ENCODE data around the gene LIFR. TPM values are rescaled to one million over a fixed set of nuclear protein-coding genes. Genes with fewer than 3 reads are reported as not detected.

Gene LIFR
- polyA plus RNA-seq, 1 donor (not counting 4 experiments of a cell fraction or from before 2014, with no cell fraction given), result 1.1 TPM

GRCh38 chr5:38581597-38581996, 25.2 kb upstream of the LIFR start:
- no peak overlapping the region for H2AFZ ChIP-seq (ENCODE audit: control insufficient read depth, low read length)
- H3K9me3 ChIP-seq (ENCODE audit: control insufficient read depth, low read depth, low read length), result no peaks in the 10 kb centered on the region
- H4K20me1 ChIP-seq (ENCODE audit: control insufficient read depth, extremely low read depth, insufficient read depth, low read length), result no peaks in the 10 kb centered on the region
- H3K27ac ChIP-seq (ENCODE audit: control insufficient read depth, insufficient read depth, low read length), result no peak overlapping the region
- no peak for DNase-seq (ENCODE audit: low read depth, low spot score)
- no peak overlapping the region for H3K4me2 ChIP-seq (ENCODE audit: control insufficient read depth, extremely low read depth, insufficient read depth, low read depth, low read length)
- H3K79me2 ChIP-seq (ENCODE audit: control insufficient read depth, insufficient read depth, low read length), result no peaks in the 10 kb centered on the region
- no peaks in the 10 kb centered on the region for H3K9me1 ChIP-seq (ENCODE audit: control insufficient read depth, extremely low read depth, insufficient read depth, low read length)
- dilution Hi-C loops (cut with MboI; ENCODE audit: extremely low pct_ligation_motif_present, low sequenced_read_pairs), result no loop called here
- TF ChIP-seq EZH2 (IDR thresholded peaks at IDR 0.05; ENCODE audit: low read length), result no peak
- TF ChIP-seq CTCF (optimal IDR thresholded peaks at IDR 0.05 in 1 of 3, IDR thresholded peaks at IDR 0.05 in 1 of 3, conservative IDR thresholded peaks at IDR 0.05 in 1 of 3; ENCODE audit: extremely low read depth in 1 of 3, insufficient read depth in 2 of 3, low read length in 3 of 3), result no peak
- no peak for FAIRE-seq
- no peaks in the 10 kb centered on the region for H3K27me3 ChIP-seq (ENCODE audit: control insufficient read depth, extremely low read depth, insufficient read depth, low read length)
- H3K4me3 ChIP-seq (ENCODE audit: control insufficient read depth in 2 of 3, extremely low read depth in 1 of 3, insufficient read depth in 2 of 3, low read depth in 1 of 3, low read length in 3 of 3), result no peak overlapping the region
- H3K4me1 ChIP-seq (ENCODE audit: control insufficient read depth, extremely low read depth, insufficient read depth, low read length), result no peaks in the 10 kb centered on the region
- H3K36me3 ChIP-seq (ENCODE audit: control insufficient read depth in 2 of 2, extremely low read depth in 1 of 2, insufficient read depth in 2 of 2, low read length in 2 of 2), result no peaks in the 10 kb centered on the region
- no peak overlapping the region for H3K9ac ChIP-seq (ENCODE audit: control insufficient read depth, extremely low read depth, insufficient read depth, low read length)

GRCh38 chr5:38579105-38579504, 22.7 kb upstream of the LIFR start:
- H3K4me1 ChIP-seq (ENCODE audit: control insufficient read depth, extremely low read depth, insufficient read depth, low read length), result no peaks in the 10 kb centered on the region
- H3K9ac ChIP-seq (ENCODE audit: control insufficient read depth, extremely low read depth, insufficient read depth, low read length), result no peak overlapping the region
- DNase-seq (ENCODE audit: low read depth, low spot score) (no peak), FAIRE-seq (no peak)
- H4K20me1 ChIP-seq (ENCODE audit: control insufficient read depth, extremely low read depth, insufficient read depth, low read length), result no peaks in the 10 kb centered on the region
- dilution Hi-C loops (cut with MboI; ENCODE audit: extremely low pct_ligation_motif_present, low sequenced_read_pairs), result no loop called here
- H3K9me3 ChIP-seq (ENCODE audit: control insufficient read depth, low read depth, low read length), result no peaks in the 10 kb centered on the region
- no peak overlapping the region for H3K27ac ChIP-seq (ENCODE audit: control insufficient read depth, insufficient read depth, low read length)
- TF ChIP-seq EZH2 (IDR thresholded peaks at IDR 0.05; ENCODE audit: low read length), result no peak
- no peak for TF ChIP-seq CTCF (optimal IDR thresholded peaks at IDR 0.05 in 1 of 3, IDR thresholded peaks at IDR 0.05 in 1 of 3, conservative IDR thresholded peaks at IDR 0.05 in 1 of 3; ENCODE audit: extremely low read depth in 1 of 3, insufficient read depth in 2 of 3, low read length in 3 of 3)
- no peaks in the 10 kb centered on the region for H3K27me3 ChIP-seq (ENCODE audit: control insufficient read depth, extremely low read depth, insufficient read depth, low read length)
- no peaks in the 10 kb centered on the region for H3K36me3 ChIP-seq (ENCODE audit: control insufficient read depth in 2 of 2, extremely low read depth in 1 of 2, insufficient read depth in 2 of 2, low read length in 2 of 2)
- no peaks in the 10 kb centered on the region for H3K9me1 ChIP-seq (ENCODE audit: control insufficient read depth, extremely low read depth, insufficient read depth, low read length)
- no peak overlapping the region for H3K4me3 ChIP-seq (ENCODE audit: control insufficient read depth in 2 of 3, extremely low read depth in 1 of 3, insufficient read depth in 2 of 3, low read depth in 1 of 3, low read length in 3 of 3)
- no peak overlapping the region for H3K4me2 ChIP-seq (ENCODE audit: control insufficient read depth, extremely low read depth, insufficient read depth, low read depth, low read length)
- no peak overlapping the region for H2AFZ ChIP-seq (ENCODE audit: control insufficient read depth, low read length)
- H3K79me2 ChIP-seq (ENCODE audit: control insufficient read depth, insufficient read depth, low read length), result no peaks in the 10 kb centered on the region
